ENCODE results near the gene FPR3. TPM values are rescaled to one million over a fixed set of nuclear protein-coding genes. Genes with fewer than 3 reads are reported as not detected.

The FPR3 gene
- total and polyA plus RNA-seq, 9 of the 15 experiments (the other 6 are each of a cell fraction or from before 2014, with no cell fraction given), result 0.08 to 0.51 (median 0.22) TPM; not detected in 1

- TF ChIP-seq RBM14 (IDR thresholded peaks at IDR 0.05; ENCODE audit: borderline replicate concordance, insufficient read depth, low read depth, low read length) (no peak), MEIS2 (IDR thresholded peaks at IDR 0.05; ENCODE audit: partially characterized antibody) (no peak), ZBTB26 (CRISPR knock-in tag; IDR thresholded peaks at IDR 0.05) (no peak), ATF7 (IDR thresholded peaks at IDR 0.05) (peak; percentile 62), E2F6 (IDR thresholded peaks at IDR 0.05; ENCODE audit: borderline replicate concordance in 1 of 2, extremely low read depth in 1 of 2, insufficient read depth in 1 of 2, insufficient read length in 1 of 2, low read depth in 1 of 2, low read length in 1 of 2, poor library complexity in 1 of 2, severe bottlenecking in 1 of 2) (no peak)
Observed at GRCh38 chr19:51807111-51807701, 12.2 kb downstream of the FPR3 start (continued).

- WGBS (ENCODE audit: insufficient coverage, low coverage, missing lambda C conversion rate), result 75% methylated on average over 2 of the region's 2 CpGs
- FAIRE-seq, result no peak
- Histone ChIP-seq H2AFZ (ENCODE audit: low read depth, low read length) (peak overlapping the region; percentile 62), H3K9ac (ENCODE audit: insufficient read depth in 1 of 2, low read depth in 2 of 2, low read length in 2 of 2) (0 out of 4 replicates have a peak overlapping the region, but pooled peaks of 1 of the 2 experiments have one; percentile 22), H3K36me3 (ENCODE audit: control insufficient read depth, insufficient read depth, low read length) (no peaks in the 10 kb centered on the region), H4K20me1 (replicated peaks; ENCODE audit: control insufficient read depth, insufficient read depth, low read length) (no peaks in the 10 kb centered on the region), H3K9me1 (ENCODE audit: control insufficient read depth, insufficient read depth, low read length) (no peaks in the 10 kb centered on the region), H3K4me1 (replicated peaks in 1 of 2; ENCODE audit: control insufficient read depth in 2 of 2, insufficient read depth in 2 of 2, low read length in 2 of 2) (peaks cover 5 to 59% of the 10 kb centered on the region in 2 experiments; a peak in 4 of 5 replicates), H3K79me2 (ENCODE audit: control insufficient read depth, insufficient read depth, low read length) (no peaks in the 10 kb centered on the region), H3K9me3 (replicated peaks; ENCODE audit: control insufficient read depth, insufficient read depth, low read depth, low read length) (peaks cover 2% of the 10 kb centered on the region), H3K4me2 (ENCODE audit: insufficient read depth, low read length) (0 out of 2 replicates have a peak overlapping the region, but pooled peaks have one; percentile 57), H3K27me3 (ENCODE audit: control insufficient read depth in 2 of 2, insufficient read depth in 2 of 2, low read length in 2 of 2) (no peaks in the 10 kb centered on the region), H3K4me3 (no peak overlapping the region), H3K27ac (ENCODE audit: extremely low read depth, low read depth, low read length) (peak overlapping the region; percentile 67; the same call in 2 of the 3 replicates)
- ChIA-PET POLR2A (interaction anchor here (0.7 to 1.8 kb wide), 7 partner anchors 8 to 416 kb away, joined by 3 to 9 read pairs (median 3); no protein-coding TSS in a partner anchor), CTCF (ENCODE audit: low intra/inter-chr PET ratio) (interaction anchor here (0.6 to 1.2 kb wide), 3 partner anchors 143 to 508 kb away, joined by 3 to 4 read pairs (median 3); no protein-coding TSS in a partner anchor)
- no peak for ATAC-seq
- BruUV-seq (replicated peaks), result no TSS peak
- in situ Hi-C loops (cut with MboI), result no loop called here
- no peak for DNase-seq (ENCODE audit: extremely low read depth in 1 of 4, low spot score in 3 of 4)
- intact Hi-C loops (cut with micrococcal nuclease), result loop anchor here (1.0 to 5.0 kb wide), 3 partner anchors 29 to 471 kb away; no protein-coding TSS in a partner anchor
- TF ChIP-seq ZKSCAN8 (CRISPR knock-in tag; IDR thresholded peaks at IDR 0.05) (0 out of 2 replicates have a peak, but pooled peaks have one; percentile 55), SP1 (CRISPR knock-in tag; IDR thresholded peaks at IDR 0.05) (no peak)
Observed at GRCh38 chr19:51807925-51808324, 13.0 kb downstream of the FPR3 start.
